Pancreas (tissue), 10 donors: ENCODE measurements around the gene KLC1. TPM values are rescaled to one million over a fixed set of nuclear protein-coding genes. Genes with fewer than 3 reads are reported as not detected.
A peak's percentile ranks its signal among the peaks of the same experiment; 100 is the strongest.

Experiments
- ATAC-seq, 4 donors: fragments of 200-7000 bp; cut with Tn5 transposase; one replicate each; pipeline versions ENCODE4 v1.8.0 to v1.9.1; 2020; ENCODE audit warnings: mild to moderate bottlenecking in 4 of 4, moderate library complexity in 4 of 4
- DNase-seq, 6 donors: peaks; one replicate each; pipeline ENCODE4 v3.0.0-alpha.2; 2020
- FAIRE-seq: peaks from 2 replicates; lab custom pipeline; 2012; peaks lifted over from hg19 to GRCh38; lab: Jason Lieb, UNC
- H3K27ac ChIP-seq, 4 donors: fragments of 200-600 bp; sonication (generic); 1 replicate in 3 of 4; 2 replicates in 1 of 4; pipeline versions ENCODE4 v1.5.0 to v1.8.0; 2020
- H3K27me3 ChIP-seq, 4 donors: fragments of 200-600 bp; one replicate each; pipeline ENCODE4 v1.8.0; 2021
- H3K36me3 ChIP-seq, 3 donors: fragments of 200-600 bp; sonication (generic) in 1 of 3; one replicate each; pipeline versions ENCODE4 v1.5.0 to v1.8.0; 2020 to 2021
- H3K4me1 ChIP-seq, 3 donors: fragments of 200-600 bp; one replicate each; pipeline ENCODE4 v1.8.0; 2021
- H3K4me3 ChIP-seq, 4 donors: fragments of 200-600 bp; sonication (generic) in 2 of 4; one replicate each; pipeline versions ENCODE4 v1.5.0 to v1.8.0; 2020 to 2021
- H3K9me3 ChIP-seq, 4 donors: fragments of 200-600 bp; one replicate each; pipeline ENCODE4 v1.8.0; 2021
- CTCF ChIP-seq, 4 donors: fragments of 200-600 bp; sonication (generic) in 3 of 4; IDR thresholded peaks; one replicate each; pipeline versions ENCODE4 v1.5.0 to v1.8.0; 2021; ENCODE audit warnings: antibody characterized with exemption in 4 of 4
- WGBS, 2 donors: extraction: QIAGEN DNeasy Blood & Tissue Kit; methylation state at CpG; one replicate each; pipeline ENCODE4 v1.1.7; 2013; 5-methylcytosine and 5-hydroxymethylcytosine counted together
- intact Hi-C, 3 donors: fragments of 100-400 bp; cut with DNase I; formaldehyde crosslinking; loops; one replicate each; pipeline versions ENCODE4 v1.11.1 to v1.14.2; 2022
- polyA plus RNA-seq, 2 donors: library from polyadenylated mRNA; stranded (reverse); fragments of 200-250 nt; gene quantifications; one replicate each; pipeline ENCODE4 v1.2.3, GENCODE V29; 2013
- total RNA-seq, 6 donors: library from RNA; stranded (reverse); fragmentation: NEBNext Ultra II Directional in 4 of 6; extraction: Animal tissue kit (Norgen Biotek cat#: 25700) in 4 of 6; gene quantifications; one replicate each; pipeline versions ENCODE4 v1.2.1 to v1.2.4, GENCODE V29; 2021 to 2023
- donor health status: healthy with polysubstance abuse.
- donor health status: DM: no; HTN: no; CAD: no; lungs with moderate emphysema.
- donor health status: DM: no; HTN: no; CAD: no.
- donor health status: control.
- donor health status: control.
- donor health status: Bipolar disorder and iron deficiency.
- donor health status: DM: yes; HTN: yes; CAD: no.
- donor health status: DM: no; HTN: no; CAD: no.
- donor health status: DM: no; HTN: no; CAD: no.
- donor health status: DM: yes; HTN: yes; CAD: no.

KLC1 gene
- total and polyA plus RNA-seq, 8 donors, result 36.1 to 91.0 (median 51.6) TPM

- Histone ChIP-seq H3K36me3 (peaks cover 0 to 15% (median 14%) of the 10 kb centered on the region in 3 donors), H3K27me3 (no peaks in the 10 kb centered on the region), H3K27ac (no peak overlapping the region), H3K9me3 (no peaks in the 10 kb centered on the region), H3K4me3 (no peak overlapping the region), H3K4me1 (peaks cover 0 to 15% (median 2%) of the 10 kb centered on the region in 3 donors)
- DNase-seq (peak in 1 of 6 donors; percentile 49), FAIRE-seq (no peak), ATAC-seq (no peak)
- TF ChIP-seq CTCF (IDR thresholded peaks at IDR 0.05), result no peak
- 91 to 92% methylated on average over 22 of the region's 22 CpGs for WGBS, 2 donors
- intact Hi-C loops, result no loop called here
Observed at GRCh38 chr14:103693515-103693914, 64.5 kb downstream of the KLC1 start.

GRCh38 chr14:103694572-103695026 lies 65.6 kb downstream of the KLC1 start:
- Histone ChIP-seq H3K4me1 (peaks cover 0 to 14% (median 3%) of the 10 kb centered on the region in 3 donors), H3K27me3 (no peaks in the 10 kb centered on the region), H3K9me3 (no peaks in the 10 kb centered on the region), H3K4me3 (no peak overlapping the region), H3K36me3 (peaks cover 0 to 14% (median 14%) of the 10 kb centered on the region in 3 donors), H3K27ac (no peak overlapping the region)
- no peak for TF ChIP-seq CTCF (IDR thresholded peaks at IDR 0.05)
- DNase-seq (peak in 1 of 6 donors; percentile 39), ATAC-seq (no peak), FAIRE-seq (no peak)
- intact Hi-C loops, result no loop called here
- WGBS, 2 donors, result 91 to 95% methylated on average over 20 of the region's 20 CpGs

DNA sequence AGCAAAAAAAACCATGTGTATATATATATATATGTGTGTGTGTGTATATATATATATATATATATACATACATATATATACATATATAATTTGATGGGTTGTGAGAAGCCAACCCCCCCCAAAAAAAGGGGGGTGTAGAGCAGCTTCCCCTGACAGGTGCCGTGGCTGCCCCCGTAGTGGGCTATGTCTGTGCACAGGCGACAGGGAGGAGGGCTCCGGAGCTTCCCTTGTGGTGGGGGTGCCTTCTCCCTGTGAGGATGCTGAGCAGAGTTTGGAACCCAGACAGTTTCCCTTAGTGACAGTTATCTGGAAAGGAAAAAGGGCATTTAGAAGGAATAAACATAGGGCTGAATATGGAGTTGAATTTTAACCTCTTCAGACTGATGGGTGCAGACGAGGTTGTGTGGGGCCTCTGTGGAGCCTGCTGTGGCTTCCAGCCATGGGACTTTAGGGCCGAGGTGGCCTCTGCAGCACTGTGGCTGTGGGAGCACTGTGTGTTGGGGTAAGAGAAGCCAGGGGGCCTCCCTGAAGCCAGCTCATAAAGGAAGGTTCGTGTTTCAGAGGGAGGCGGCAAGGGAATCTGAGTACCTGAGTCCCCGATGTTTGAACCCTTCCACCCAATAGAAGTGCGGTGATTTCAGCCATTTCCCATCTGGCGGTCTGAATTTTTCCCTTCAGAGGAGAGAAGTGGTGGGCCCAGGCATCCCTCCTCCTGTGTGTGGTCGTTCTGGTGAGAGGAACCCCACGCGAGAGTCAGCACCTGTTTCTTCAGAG lies 66.5 kb downstream of the KLC1 start:
- FAIRE-seq (no peak), DNase-seq (peak in 2 of 6 donors; percentile 32 to 42), ATAC-seq (no peak)
- peaks cover 0 to 11% (median 3%) of the 10 kb centered on the region in 3 donors for H3K4me1 ChIP-seq
- TF ChIP-seq CTCF (IDR thresholded peaks at IDR 0.05), result no peak
- no peak overlapping the region for H3K27ac ChIP-seq
- no peak overlapping the region for H3K4me3 ChIP-seq
- H3K9me3 ChIP-seq, result no peaks in the 10 kb centered on the region
- H3K27me3 ChIP-seq, result no peaks in the 10 kb centered on the region
- peaks cover 0 to 14% (median 14%) of the 10 kb centered on the region in 3 donors for H3K36me3 ChIP-seq
- WGBS, 2 donors, result 72 to 75% methylated on average over 14 of the region's 14 CpGs
- intact Hi-C loops, result no loop called here

DNA sequence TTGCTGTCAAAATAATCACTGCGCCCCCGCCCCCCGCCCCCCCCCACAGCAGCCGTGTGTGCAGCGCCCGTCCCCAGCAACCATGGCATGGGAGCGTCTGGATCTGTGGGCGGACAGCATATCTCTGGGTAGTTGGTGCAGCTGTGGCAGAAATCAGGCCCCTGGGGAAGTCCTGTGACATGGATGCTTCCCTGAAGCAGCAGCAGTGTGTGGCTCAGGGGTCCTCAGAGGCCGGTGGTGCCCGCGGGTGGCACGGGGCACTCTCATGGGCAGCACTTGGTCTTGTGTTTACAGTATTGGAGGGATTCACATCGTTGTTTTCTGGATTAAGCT lies 67.0 kb downstream of the KLC1 start:
- ATAC-seq (no peak), FAIRE-seq (no peak), DNase-seq (peak in 2 of 6 donors; percentile 28 to 30)
- intact Hi-C loops, result no loop called here
- H3K4me1 ChIP-seq, result peaks cover 0 to 11% (median 3%) of the 10 kb centered on the region in 3 donors
- 71 to 78% methylated on average over 11 to 12 of the region's 13 CpGs for WGBS, 2 donors
- H3K27me3 ChIP-seq, result no peaks in the 10 kb centered on the region
- H3K4me3 ChIP-seq, result no peak overlapping the region
- H3K27ac ChIP-seq, result no peak overlapping the region
- no peak for TF ChIP-seq CTCF (IDR thresholded peaks at IDR 0.05)
- H3K36me3 ChIP-seq, result peaks cover 0 to 14% (median 14%) of the 10 kb centered on the region in 3 donors
- H3K9me3 ChIP-seq, result no peaks in the 10 kb centered on the region
